A673 (cell line): Measurements from ENCODE around the gene TMEM185B.

Experiments used
- CTCF ChIP-seq: fragments of 300-800, 200-600 bp; sonication (generic); conservative IDR thresholded peaks from 2 replicates; pipeline ENCODE4 v1.5.1; 2017; ENCODE audit warnings: low read depth, mild to moderate bottlenecking, antibody characterized with exemption, low read length, moderate library complexity, mixed read lengths
- EZH2 ChIP-seq: fragments of 200-600 bp; sonication (generic); IDR thresholded peaks from 2 replicates; pipeline ENCODE4 v1.6.1; 2017; ENCODE audit warnings: borderline replicate concordance, low read depth, mild to moderate bottlenecking, mixed read lengths, antibody characterized with exemption, low read length; ENCODE audit not compliant: poor library complexity, severe bottlenecking

- TF ChIP-seq CTCF (no peak), EZH2 (no peak)
Measured at GRCh38 chr2:120223034-120223912, at the start of gene TMEM185B.
